Measurements from ENCODE around the gene MAML3. TPM values are rescaled to one million over a fixed set of nuclear protein-coding genes. Genes with fewer than 3 reads are reported as not detected.

The MAML3 gene
- total RNA-seq, 2 experiments from 2014 or later = 2.5 to 2.9 TPM

DNA sequence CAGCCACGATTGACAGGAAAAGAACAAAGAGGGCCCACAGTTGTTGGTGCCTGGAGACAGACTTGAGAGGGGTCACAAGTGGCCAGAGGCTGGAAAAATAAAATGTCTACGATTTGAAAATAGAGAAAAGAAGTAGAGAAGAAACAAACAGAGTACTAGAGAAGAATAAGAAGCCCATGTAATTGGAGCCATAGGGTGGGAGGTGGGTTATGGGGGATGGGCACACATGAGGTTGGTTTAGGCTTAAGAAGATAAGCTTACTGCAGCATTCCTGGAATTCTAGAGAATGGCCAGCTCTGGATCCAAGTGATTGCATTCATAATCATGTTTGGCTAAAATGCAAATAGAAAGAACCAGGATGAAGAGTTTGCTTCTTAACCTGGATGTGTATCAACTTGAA lies 210.7 kb downstream of the MAML3 start:
- H3K27ac Mint-ChIP-seq = no peak overlapping the region
- no peaks in the 10 kb centered on the region for H3K4me1 ChIP-seq (ENCODE audit: insufficient read depth, low read length)
- H3K9me3 ChIP-seq (ENCODE audit: control insufficient read depth in 1 of 2, insufficient read depth in 1 of 2, low read length in 2 of 2) = peaks cover 0 to 4% of the 10 kb centered on the region in 2 experiments
- H3K4me3 ChIP-seq (ENCODE audit: low read length) = no peak overlapping the region
- H3K36me3 ChIP-seq (ENCODE audit: insufficient read depth, low read length) = no peaks in the 10 kb centered on the region
- ATAC-seq (ENCODE audit: poor library complexity) (no peak), DNase-seq (no peak)
- intact Hi-C loops (cut with DNase I, micrococcal nuclease) = no loop called here
- TF ChIP-seq, protein P1, sequence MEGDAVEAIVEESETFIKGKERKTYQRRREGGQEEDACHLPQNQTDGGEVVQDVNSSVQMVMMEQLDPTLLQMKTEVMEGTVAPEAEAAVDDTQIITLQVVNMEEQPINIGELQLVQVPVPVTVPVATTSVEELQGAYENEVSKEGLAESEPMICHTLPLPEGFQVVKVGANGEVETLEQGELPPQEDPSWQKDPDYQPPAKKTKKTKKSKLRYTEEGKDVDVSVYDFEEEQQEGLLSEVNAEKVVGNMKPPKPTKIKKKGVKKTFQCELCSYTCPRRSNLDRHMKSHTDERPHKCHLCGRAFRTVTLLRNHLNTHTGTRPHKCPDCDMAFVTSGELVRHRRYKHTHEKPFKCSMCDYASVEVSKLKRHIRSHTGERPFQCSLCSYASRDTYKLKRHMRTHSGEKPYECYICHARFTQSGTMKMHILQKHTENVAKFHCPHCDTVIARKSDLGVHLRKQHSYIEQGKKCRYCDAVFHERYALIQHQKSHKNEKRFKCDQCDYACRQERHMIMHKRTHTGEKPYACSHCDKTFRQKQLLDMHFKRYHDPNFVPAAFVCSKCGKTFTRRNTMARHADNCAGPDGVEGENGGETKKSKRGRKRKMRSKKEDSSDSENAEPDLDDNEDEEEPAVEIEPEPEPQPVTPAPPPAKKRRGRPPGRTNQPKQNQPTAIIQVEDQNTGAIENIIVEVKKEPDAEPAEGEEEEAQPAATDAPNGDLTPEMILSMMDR (IDR thresholded peaks at IDR 0.05) = no peak
- H3K4me1 Mint-ChIP-seq (ENCODE audit: low read depth) = peaks cover 4% of the 10 kb centered on the region
- H3K27ac ChIP-seq (ENCODE audit: low read depth in 1 of 2, low read length in 2 of 2) = no peak overlapping the region
- no peaks in the 10 kb centered on the region for H3K27me3 ChIP-seq (ENCODE audit: control insufficient read depth in 1 of 2, insufficient read depth in 2 of 2, low read length in 2 of 2)
- no peaks in the 10 kb centered on the region for H3K36me3 Mint-ChIP-seq (ENCODE audit: low read depth)
- ChIA-PET CTCF (no interaction called here), POLR2A (no interaction called here)
- H3K9me3 Mint-ChIP-seq = no peaks in the 10 kb centered on the region
- H3K4me3 Mint-ChIP-seq = no peak overlapping the region
- H3K27me3 Mint-ChIP-seq = no peaks in the 10 kb centered on the region

- Histone ChIP-seq H3K9me3 (ENCODE audit: control insufficient read depth in 1 of 2, insufficient read depth in 1 of 2, low read length in 2 of 2) (peaks cover 0 to 4% of the 10 kb centered on the region in 2 experiments), H3K27ac (ENCODE audit: low read depth in 1 of 2, low read length in 2 of 2) (no peak overlapping the region), H3K27me3 (ENCODE audit: control insufficient read depth in 1 of 2, insufficient read depth in 2 of 2, low read length in 2 of 2) (no peaks in the 10 kb centered on the region), H3K36me3 (ENCODE audit: insufficient read depth, low read length) (no peaks in the 10 kb centered on the region), H3K4me1 (ENCODE audit: insufficient read depth, low read length) (no peaks in the 10 kb centered on the region), H3K4me3 (ENCODE audit: low read length) (no peak overlapping the region)
- TF ChIP-seq, protein P1 (IDR thresholded peaks at IDR 0.05) = no peak
- ChIA-PET POLR2A (no interaction called here), CTCF (no interaction called here)
- ATAC-seq (ENCODE audit: poor library complexity) (no peak), DNase-seq (no peak)
- no peak overlapping the region for H3K27ac Mint-ChIP-seq
- H3K4me3 Mint-ChIP-seq = no peak overlapping the region
- no peaks in the 10 kb centered on the region for H3K27me3 Mint-ChIP-seq
- H3K9me3 Mint-ChIP-seq = no peaks in the 10 kb centered on the region
- intact Hi-C loops (cut with DNase I, micrococcal nuclease) = no loop called here
- H3K4me1 Mint-ChIP-seq (ENCODE audit: low read depth) = peaks cover 4% of the 10 kb centered on the region
- no peaks in the 10 kb centered on the region for H3K36me3 Mint-ChIP-seq (ENCODE audit: low read depth)
Measured at GRCh38 chr4:139942241-139942640, 211.7 kb downstream of the MAML3 start.

- Mint-ChIP-seq H3K27me3 (no peaks in the 10 kb centered on the region), H3K4me1 (ENCODE audit: low read depth) (no peaks in the 10 kb centered on the region), H3K4me3 (no peak overlapping the region), H3K27ac (no peak overlapping the region), H3K36me3 (ENCODE audit: low read depth) (no peaks in the 10 kb centered on the region), H3K9me3 (no peaks in the 10 kb centered on the region)
- Histone ChIP-seq H3K4me3 (ENCODE audit: low read length) (no peak overlapping the region), H3K4me1 (ENCODE audit: insufficient read depth, low read length) (no peaks in the 10 kb centered on the region), H3K36me3 (ENCODE audit: insufficient read depth, low read length) (no peaks in the 10 kb centered on the region), H3K27me3 (ENCODE audit: control insufficient read depth in 1 of 2, insufficient read depth in 2 of 2, low read length in 2 of 2) (no peaks in the 10 kb centered on the region), H3K9me3 (ENCODE audit: control insufficient read depth in 1 of 2, insufficient read depth in 1 of 2, low read length in 2 of 2) (peaks cover 0 to 4% of the 10 kb centered on the region in 2 experiments), H3K27ac (ENCODE audit: low read depth in 1 of 2, low read length in 2 of 2) (no peak overlapping the region)
- ChIA-PET CTCF (no interaction called here), POLR2A (no interaction called here)
- DNase-seq (no peak), ATAC-seq (ENCODE audit: poor library complexity) (no peak)
- TF ChIP-seq, protein P1 (IDR thresholded peaks at IDR 0.05) = no peak
- intact Hi-C loops (cut with DNase I, micrococcal nuclease) = no loop called here
Measured at GRCh38 chr4:139940600-139940999, 213.4 kb downstream of the MAML3 start.

Data from CD4-positive, alpha-beta T cell (primary cell).